GM08714 (cell line): ENCODE measurements around the gene ABR.

Experiments
- H3K4me3 ChIP-seq: fragments of 200-500 bp; sonication (Bioruptor generic); 2 replicates; pipeline ENCODE4 v1.5.1; 2014; ENCODE audit warnings: mild to moderate bottlenecking, low read length, inconsistent platforms
- ZNF274 ChIP-seq: IDR thresholded peaks from 2 replicates; pipeline ENCODE4 v1.6.1; 2012; ENCODE audit warnings: mild to moderate bottlenecking, low read depth, low read length

ABR gene

GRCh38 chr17:1211287-1211686 is 31.5 kb upstream of the ABR start:
- no peak for TF ChIP-seq ZNF274

GRCh38 chr17:1208966-1209365 is 29.2 kb upstream of the ABR start:
- TF ChIP-seq ZNF274, result no peak
- no peak overlapping the region for H3K4me3 ChIP-seq

More at GRCh38 chr17:1211287-1211686, 31.5 kb upstream of the ABR start:
- H3K4me3 ChIP-seq, result no peak overlapping the region

GRCh38 chr17:1206026-1206777 is 26.4 kb upstream of the ABR start:
- no peak overlapping the region for H3K4me3 ChIP-seq
- TF ChIP-seq ZNF274, result no peak

- TF ChIP-seq ZNF274, result no peak
- peak overlapping the region; percentile 14; the same call in 1 of the 2 replicates for H3K4me3 ChIP-seq
Measured at GRCh38 chr17:1203967-1204291, 24.1 kb upstream of the ABR start.

GRCh38 chr17:1203111-1203966 is 23.6 kb upstream of the ABR start:
- peak overlapping the region; percentile 14; the same call in 1 of the 2 replicates for H3K4me3 ChIP-seq
- no peak for TF ChIP-seq ZNF274

- H3K4me3 ChIP-seq, result no peak overlapping the region
- no peak for TF ChIP-seq ZNF274
Measured at GRCh38 chr17:1202291-1202690, 22.5 kb upstream of the ABR start.

GRCh38 chr17:1201132-1201702 is 21.4 kb upstream of the ABR start:
- no peak for TF ChIP-seq ZNF274

GRCh38 chr17:1199271-1199743 is 19.5 kb upstream of the ABR start:
- H3K4me3 ChIP-seq, result peak overlapping the region; percentile 0; the same call in 1 of the 2 replicates

More at GRCh38 chr17:1201132-1201702, 21.4 kb upstream of the ABR start:
- no peak overlapping the region for H3K4me3 ChIP-seq

GRCh38 chr17:1197781-1198490 is 18.2 kb upstream of the ABR start:
- no peak for TF ChIP-seq ZNF274
- H3K4me3 ChIP-seq, result peak overlapping the region; percentile 2; the same call in 1 of the 2 replicates

GRCh38 chr17:1197379-1197778 is 17.6 kb upstream of the ABR start:
- no peak for TF ChIP-seq ZNF274
- peak overlapping the region; percentile 6; the same call in 1 of the 2 replicates for H3K4me3 ChIP-seq

GRCh38 chr17:1196946-1197345 is 17.2 kb upstream of the ABR start:
- TF ChIP-seq ZNF274, result no peak

GRCh38 chr17:1192911-1193699 is 13.3 kb upstream of the ABR start:
- no peak for TF ChIP-seq ZNF274
- no peak overlapping the region for H3K4me3 ChIP-seq

More at GRCh38 chr17:1196946-1197345, 17.2 kb upstream of the ABR start:
- peak overlapping the region; percentile 6; the same call in 1 of the 2 replicates for H3K4me3 ChIP-seq

GRCh38 chr17:1190751-1191331 is 11.1 kb upstream of the ABR start:
- TF ChIP-seq ZNF274, result no peak
- H3K4me3 ChIP-seq, result no peak overlapping the region
